Measurements from ENCODE around the gene GNG8.

The GNG8 gene

DNA sequence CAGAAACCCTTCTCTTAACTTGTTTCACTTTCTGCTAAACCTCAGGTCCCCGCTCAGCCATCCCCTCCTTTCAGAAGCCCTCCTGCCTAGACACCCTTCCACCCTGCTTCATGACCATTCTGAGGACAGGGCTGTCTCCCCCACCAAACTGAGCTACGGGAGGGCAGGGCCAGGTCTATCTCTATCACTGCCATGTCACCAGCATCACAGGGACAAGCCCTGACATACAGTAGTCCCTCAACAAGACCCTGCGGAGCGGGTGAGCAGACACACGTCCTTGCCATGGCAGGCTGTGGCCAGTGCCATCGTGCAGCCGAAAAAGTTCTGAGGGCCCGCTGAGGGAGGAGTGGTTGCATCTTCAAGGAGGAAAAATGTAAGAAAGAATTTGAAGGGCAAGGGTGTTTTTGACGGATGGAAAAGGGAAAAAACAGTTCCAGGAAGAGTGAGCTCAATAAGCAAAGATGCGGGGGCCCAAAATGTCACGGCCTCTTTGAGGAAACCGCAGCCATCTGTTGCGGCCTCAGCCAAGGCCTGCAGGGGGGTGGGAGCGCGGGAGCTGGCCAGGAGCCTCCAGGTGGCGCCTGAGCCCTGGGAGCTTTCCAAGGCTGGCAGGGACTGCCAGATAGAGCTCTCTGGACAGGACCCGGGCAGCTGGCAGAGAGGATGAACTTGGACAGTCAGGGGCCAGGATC, 19.2 kb downstream of the GNG8 start:
- peak; percentile 82 for DNase-seq

DNA sequence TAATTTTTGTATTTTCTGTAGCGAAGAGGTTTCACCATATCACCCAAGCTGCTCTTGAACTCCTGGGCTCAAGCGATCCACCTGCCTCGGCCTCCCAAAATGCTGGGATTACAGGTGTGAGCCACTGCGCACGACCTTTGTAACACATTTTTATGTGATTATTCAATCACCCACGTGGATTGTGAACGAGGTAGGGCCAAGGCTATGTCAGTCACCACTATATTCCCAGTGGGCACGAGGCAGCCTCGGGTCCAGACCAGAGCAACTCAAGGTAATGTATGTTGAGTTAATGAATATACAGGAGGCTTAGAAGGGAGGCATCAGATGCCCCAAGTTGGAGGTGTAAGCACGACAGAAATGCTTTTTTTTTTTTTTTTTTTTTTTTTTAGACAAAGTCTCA, 20.0 kb downstream of the GNG8 start:
- DNase-seq: no peak

DNA sequence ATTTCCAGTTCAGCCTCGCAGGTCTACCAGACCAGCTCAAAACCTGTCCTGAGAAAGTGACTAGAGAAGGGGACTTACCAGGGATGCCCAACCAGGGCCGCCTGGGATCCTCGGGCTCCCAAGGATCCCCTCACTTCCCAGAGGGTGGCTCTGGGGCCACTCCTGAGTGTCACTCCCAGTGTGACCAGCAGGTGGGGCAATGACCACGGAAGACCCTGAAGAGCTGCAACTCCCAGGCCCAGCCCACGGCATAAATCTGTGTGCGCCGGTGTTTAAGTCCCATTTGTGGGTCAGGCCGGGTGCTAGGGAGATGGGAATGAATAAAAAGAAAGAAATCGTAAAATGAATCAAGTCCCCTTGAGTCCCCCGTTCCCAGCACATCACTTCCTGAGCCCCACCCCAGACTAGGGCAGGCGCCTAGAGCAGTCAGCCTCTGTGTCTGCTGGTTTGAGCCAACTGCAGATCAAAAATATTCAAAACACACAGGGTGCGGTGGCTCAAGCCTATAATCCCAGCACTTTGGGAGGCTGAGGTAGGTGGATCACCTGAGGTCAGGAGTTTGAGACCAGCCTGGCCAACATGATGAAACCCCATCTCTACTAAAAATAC, 21.8 kb downstream of the GNG8 start:
- DNase-seq: peak; percentile 77

DNA sequence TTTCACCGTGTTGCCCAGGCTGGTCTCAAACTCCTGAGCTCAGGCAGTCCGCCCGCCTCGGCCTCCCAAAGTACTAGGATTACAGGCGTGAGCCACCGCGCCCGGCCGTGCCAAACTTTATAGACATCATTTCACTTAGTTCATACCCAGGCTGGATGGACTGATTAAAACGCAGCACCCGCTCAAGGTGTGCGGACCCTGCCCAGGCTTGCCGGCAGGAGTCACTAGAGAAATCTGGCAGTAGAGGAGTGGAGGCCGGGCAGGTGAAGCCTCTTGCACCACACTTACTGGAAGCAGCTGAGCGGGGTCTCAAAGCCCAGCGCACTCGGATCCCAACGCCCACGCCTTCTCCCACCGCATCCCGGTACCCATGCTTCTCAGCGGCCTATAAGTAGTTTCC, 22.5 kb downstream of the GNG8 start:
- DNase-seq: no peak

DNA sequence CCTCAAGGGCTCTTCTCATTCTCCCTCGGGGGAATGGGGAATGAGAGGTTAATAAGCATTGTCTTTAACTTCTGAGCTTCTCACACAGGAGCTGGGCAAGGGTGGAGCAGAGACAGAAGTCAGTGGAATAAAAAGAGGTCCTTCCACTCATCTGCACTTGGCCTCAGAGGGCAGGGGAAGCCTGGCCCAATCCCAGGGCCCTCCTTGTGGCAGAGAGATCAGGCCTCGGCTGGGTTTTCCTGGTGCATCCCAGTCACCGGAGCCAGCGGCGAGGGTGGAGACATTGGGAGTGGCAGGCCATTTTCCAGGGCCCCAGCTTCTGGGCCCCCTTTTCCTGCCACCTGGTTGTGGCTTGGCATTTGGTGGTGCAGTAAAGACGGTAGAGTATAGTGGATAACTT, 24.2 kb downstream of the GNG8 start:
- no peak for DNase-seq

DNA sequence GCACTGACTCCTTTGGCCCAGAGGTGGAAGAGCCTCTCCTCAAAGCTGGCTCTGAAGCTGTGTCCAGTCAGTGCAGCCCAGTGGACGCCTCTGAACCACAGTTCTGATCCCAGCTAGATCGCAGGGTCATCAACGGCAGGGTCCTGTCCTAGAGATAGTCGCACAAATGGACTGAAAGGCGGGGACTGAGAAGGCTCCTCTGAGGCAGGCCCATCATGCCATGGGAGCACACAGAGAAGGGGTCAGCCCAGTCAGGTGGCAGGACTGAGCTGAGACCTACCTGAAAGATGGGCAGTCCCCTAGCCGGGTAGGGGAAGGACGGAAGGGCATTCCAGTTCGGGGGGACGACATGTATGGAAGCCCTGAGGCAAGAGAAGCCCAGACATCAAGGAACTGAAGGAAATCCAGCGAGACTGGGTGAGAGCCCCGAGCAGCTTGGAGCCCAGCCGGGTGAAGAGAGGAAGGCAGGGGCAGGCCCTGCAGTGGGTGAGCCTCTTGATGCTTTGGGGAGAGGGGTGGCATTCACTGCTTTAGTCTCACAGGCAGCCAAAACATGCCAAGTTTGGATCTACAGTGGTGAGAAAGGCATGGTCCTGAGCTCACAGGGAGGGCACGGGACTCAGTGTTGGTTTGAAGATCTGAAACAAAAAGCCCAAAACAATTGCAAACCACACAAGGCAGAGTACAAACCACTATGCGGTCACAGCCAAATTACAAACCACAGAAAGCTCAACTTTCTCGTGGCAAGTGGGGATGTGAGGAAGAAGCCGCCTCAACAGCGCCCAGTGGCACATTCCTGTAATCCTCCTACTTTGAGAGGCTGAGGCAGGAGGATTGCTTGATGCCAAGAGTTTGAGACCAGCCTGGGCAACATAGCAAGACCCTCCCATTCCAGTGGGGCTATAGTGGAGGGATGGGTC, 24.9 kb downstream of the GNG8 start:
- DNase-seq: no peak

DNA sequence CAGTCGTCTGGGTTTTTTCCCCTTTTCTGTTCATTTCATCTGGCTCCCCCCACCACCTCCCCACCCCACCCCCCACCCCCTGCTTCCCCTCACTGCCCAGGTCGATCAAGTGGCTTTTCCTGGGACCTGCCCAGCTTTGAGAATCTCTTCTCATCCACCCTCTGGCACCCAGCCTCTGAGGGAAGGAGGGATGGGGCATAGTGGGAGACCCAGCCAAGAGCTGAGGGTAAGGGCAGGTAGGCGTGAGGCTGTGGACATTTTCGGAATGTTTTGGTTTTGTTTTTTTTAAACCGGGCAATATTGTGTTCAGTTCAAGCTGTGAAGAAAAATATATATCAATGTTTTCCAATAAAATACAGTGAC, 25.6 kb downstream of the GNG8 start:
- DNase-seq: no peak

DNA sequence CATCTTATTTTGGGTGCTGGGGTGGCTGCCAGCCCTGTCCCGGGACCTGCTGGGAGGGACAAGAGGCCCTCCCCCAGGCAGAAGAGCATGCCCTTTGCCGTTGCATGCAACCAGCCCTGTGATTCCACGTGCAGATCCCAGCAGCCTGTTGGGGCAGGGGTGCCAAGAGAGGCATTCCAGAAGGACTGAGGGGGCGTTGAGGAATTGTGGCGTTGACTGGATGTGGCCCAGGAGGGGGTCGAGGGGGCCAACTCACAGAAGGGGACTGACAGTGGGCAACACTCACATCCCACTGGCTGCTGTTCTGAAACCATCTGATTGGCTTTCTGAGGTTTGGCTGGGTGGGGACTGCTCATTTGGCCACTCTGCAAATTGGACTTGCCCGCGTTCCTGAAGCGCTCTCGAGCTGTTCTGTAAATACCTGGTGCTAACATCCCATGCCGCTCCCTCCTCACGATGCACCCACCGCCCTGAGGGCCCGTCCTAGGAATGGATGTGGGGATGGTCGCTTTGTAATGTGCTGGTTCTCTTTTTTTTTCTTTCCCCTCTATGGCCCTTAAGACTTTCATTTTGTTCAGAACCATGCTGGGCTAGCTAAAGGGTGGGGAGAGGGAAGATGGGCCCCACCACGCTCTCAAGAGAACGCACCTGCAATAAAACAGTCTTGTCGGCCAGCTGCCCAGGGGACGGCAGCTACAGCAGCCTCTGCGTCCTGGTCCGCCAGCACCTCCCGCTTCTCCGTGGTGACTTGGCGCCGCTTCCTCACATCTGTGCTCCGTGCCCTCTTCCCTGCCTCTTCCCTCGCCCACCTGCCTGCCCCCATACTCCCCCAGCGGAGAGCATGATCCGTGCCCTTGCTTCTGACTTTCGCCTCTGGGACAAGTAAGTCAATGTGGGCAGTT, 26.2 kb downstream of the GNG8 start:
- no peak for DNase-seq

DNA sequence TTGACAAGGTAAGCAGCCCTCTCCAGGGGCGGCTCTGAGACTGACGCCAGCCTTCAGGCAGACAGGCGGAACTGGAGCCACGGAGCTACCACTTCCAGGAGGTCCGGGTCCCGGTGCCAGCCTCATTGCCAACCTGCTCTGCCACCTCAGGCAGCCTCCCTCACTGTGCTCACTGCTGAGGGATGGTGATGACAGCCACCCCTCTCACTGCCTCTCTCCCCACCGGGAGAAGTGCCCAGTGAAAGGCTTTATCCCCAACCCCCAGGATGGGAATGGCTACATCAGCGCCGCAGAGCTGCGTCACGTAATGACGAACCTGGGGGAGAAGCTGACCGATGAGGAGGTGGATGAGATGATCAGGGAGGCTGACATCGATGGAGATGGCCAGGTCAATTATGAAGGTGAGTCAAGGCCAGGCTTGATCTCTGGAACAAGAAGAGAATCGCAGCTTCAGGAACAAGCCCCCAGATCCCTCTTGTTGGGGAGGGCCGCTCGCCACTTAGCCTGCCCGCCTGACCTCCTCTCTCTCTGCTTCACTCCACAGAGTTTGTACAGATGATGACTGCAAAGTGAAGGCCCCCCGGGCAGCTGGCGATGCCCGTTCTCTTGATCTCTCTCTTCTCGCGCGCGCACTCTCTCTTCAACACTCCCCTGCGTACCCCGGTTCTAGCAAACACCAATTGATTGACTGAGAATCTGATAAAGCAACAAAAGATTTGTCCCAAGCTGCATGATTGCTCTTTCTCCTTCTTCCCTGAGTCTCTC, 27.2 kb downstream of the GNG8 start:
- no peak for DNase-seq

DNA sequence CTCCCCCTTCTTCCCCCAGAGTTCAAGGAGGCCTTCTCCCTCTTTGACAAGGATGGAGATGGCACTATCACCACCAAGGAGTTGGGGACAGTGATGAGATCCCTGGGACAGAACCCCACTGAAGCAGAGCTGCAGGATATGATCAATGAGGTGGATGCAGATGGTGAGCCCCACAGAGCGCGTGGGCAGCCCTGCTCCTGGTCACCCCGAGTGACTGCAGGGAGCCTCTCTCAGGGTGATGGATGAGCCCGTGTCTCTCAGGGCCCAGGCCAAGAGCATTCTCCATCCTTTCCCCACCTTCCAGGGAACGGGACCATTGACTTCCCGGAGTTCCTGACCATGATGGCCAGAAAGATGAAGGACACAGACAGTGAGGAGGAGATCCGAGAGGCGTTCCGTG, 27.8 kb downstream of the GNG8 start:
- DNase-seq: no peak

DNA sequence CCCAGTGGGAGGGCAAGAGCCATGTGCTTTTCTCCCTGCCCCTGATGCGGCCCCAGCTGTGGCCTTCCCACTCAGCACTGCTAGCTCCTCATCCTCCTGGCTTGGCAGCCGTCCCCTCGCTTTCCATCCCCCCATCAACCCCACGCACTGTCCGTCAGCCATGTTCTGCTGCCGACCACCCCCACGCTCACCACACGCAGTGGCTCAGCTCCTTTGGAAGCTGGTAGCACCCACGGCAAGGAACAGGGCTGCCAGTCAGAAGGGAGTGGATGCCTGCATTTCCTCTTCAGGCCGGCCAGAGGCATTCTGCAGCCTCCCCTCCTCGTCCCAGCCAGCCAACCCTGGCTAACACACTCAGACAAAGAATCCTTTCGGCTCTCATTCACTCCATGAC, 28.6 kb downstream of the GNG8 start:
- DNase-seq: no peak

DNA sequence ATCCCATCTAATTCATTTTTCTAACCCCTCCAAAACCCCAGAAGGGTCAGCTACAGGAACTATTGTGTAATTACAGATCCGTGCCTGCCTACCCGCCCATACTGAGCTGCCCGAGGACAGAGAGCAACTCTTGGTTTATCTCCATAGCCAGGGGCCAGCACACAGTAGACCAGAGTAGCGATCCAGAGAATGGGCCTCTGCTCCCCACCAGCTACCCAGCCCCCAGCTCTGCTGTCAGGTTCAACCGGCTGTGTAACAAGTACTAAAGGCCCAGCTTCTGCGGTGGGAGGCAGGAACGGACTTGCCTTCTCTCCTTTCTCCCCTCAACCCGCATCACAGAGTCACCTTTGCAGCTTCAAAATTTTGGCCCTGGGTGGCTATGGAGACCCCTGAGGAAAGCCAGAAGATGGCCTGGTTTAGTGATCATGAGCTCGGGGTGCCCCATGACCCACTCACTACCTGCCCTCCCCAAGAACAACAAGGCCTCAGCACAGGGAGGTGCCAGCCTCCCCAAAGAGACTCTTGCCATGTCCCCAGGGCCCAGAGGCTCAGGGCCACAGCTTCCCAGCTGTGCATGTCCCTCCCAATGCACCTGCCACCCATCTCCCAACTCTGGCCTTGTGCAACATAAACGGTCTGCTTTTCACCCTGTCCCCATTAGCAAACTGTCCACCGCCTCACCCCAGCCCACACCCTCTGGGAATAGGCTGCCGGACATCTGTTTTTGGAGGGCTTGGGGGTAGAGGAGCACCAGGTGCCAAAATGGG, 29.1 kb downstream of the GNG8 start:
- DNase-seq: no peak

DNA sequence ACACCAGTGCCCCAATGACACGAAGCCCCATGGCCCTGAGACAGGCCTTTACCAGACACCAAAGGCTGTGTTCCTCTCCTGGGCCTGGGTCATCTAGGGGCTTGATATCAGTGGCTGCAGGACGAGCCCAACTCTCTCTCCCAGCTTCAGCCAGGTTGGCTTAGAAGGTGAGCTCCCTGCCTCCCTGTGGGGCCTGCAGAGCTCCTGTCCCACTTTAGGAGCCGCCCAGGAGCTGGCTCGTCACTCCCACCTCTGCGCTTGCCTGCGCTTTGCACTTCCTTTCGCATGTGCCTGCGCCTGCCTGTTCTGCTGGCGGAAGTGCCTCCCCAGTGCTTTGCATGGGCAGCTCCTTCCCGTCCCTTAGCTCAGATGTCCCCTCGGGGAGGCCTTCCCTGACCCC, 30.0 kb downstream of the GNG8 start:
- no peak for DNase-seq

DNA sequence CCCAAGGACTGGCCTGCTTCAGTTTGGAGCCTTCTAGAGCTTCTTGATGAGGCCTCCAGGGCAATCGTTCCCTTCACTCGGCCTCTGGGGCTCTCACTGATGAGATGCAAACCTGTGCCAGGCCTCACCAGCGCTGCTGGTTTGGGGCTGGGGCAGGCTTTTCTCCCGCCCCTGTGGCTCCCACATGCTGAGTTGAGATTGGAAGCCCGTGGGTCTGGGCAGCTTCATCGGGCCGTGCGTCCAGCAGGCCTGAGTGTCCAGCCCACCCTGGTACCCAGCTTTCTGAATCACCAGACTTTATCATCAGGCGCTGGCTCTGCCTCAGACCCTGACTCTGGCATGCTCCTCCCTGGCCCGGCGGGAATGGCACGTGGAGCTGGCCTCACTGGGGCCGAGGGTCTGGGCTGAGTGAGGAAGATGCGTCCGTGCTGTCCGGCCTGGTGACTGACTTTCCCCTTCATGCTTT, 30.6 kb downstream of the GNG8 start:
- no peak for DNase-seq

DNA sequence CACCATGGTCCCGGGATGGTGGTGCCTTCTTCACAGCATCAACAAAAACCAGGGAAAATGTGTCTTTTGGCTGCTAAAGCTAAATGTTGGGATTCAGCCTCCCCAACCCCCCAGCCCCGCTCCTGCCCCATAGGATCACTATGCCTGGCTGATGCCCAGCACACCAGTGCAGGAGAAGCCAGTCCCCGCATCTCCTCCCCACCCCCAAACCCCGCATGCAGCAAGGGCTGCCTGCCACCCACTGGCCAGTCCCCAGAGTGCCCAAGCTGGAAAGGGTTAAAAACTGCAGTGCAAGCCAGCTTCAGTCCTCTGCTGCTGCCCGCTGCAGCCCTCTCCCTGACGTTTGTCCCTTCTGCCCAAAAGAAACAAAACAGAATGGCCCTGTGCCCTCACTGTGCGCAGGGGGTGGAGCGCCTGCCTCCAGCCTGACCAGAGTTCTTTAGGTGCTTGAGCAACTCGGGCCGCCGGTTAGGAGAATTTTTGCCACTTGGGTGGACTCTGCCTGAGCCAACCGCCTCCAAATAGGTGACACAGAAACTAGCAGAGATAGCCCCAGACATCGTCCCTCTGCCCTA, 31.1 kb downstream of the GNG8 start:
- DNase-seq: no peak

DNA sequence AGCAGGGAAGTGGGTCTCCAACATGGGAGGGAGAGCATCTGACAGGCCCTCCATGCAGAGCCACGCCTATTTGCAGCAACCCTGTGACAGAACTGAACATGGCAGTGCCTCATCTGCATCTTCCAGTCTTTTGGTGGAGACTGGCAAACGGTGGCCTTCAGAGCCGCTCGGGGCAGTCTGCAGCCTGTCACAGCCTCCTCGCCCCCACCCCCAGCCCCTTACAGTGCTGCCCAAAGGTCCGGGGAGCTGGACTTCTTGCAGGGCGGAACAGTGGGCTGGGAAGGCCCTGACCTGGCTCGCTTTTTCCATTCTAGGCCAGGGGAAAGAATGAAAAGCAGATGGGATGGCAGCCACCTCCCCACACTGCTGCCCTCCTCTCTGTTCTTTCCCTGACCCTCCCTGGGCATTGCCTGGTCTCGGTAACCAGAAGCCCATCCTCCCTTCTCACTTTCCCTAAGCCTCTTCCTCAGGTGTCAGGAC, 32.2 kb downstream of the GNG8 start:
- DNase-seq: no peak

DNA sequence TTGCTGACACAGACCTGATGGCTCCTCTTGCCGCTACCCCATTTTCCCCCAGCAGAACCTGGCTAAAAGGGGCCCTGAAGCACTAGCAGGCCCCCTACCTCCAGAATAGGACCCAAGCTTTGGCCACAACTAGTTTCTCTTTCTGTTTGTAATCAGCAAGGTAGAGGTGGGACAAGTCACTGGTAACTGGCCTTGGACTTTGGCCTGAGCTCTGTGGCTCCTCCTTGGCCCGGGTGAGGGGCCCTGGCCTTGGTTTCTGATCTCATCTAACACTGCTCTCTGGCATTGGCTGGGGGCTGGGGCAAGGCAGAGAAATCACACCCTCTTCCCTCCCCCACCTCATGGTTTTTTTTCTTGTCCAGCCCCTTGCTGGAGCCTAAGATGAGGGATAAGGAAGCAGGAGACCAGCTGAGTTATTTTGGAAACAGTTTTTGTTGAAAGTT, 32.8 kb downstream of the GNG8 start:
- DNase-seq: no peak

DNA sequence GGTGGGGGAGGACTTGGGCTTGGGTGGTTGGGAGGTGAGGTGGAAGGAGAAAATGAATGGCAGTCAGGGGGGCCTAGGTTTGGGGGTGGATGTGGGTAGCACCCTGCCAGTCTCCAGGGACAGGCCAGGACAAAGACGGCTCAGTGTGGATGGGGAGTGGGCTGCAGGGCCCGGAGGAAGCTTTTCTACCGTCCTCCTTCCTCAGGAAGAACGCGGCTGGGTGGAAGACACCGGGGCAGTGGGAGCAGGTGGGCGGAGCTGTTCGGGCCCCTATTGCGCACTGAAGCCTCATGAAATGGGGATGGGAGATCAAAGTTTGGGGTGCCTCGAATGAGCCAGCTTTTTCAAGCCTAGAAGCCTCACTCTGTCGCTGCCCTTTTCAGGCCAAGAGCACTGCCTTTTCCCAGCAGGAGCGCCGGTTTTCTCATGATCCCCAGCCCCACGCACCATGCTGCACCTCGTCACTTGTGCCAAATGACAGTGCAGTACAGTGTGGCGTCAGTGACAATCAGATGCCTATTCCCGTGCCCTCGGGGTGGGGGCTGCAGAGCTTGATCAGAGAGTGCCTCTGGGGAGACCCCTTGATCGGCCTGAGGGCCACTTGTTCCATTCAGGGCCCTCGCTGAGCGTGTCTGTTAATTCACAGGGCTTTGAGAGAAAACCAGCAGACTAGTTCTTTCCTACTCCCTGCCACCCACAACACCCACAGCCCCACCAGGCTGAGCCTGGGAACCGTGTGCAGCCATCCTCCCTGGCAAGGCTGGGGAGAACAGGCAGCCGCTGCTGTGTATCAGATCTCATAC, 33.4 kb downstream of the GNG8 start:
- DNase-seq: no peak

DNA sequence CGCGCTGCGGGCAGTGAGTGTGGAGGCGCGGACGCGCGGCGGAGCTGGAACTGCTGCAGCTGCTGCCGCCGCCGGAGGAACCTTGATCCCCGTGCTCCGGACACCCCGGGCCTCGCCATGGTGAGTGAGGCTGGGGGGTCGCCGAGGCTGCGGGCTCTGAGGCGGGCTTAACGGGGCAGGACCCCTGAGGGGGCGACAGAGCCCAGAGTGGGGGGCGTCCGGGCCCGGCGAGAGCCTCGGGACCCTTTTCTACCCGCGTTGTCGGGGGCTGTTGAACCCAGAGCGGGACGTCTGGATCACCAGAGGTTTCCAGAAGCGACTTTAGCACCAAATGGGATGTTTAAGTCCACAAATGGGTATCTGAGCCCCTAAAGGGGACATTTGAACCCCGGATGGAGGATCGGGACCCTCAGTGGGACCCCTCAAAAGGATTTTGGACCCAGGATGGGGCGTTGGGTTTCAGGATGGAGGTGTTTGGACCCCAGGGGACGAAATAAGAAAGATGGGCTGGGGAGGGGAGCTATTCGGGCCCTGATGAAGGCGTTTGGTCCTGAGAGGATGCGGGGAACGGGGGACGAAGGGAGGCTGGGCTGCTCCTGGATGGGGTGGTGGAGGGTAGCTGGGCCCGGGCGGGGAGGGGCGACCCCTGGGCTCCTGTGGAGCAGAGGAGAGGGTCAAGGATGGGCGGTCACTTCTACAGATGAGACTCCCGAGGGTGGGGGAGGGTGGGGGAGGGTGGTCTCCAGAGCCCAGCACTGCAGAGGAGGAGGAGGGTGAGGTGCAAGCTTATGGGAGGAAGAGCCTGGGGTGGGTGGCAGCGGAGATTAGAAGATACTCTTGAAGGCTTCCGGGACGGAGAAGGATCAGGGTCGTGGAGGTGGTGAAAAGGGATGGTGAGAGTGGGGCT, 34.4 kb downstream of the GNG8 start, which contains the start of gene CALM3:
TSS of gene CALM3 (plus strand) at position 13 of the 907 bp plus-strand sequence. CDS start at position 118, 105 bp downstream.
- no peak for DNase-seq

Data from 8988T (cell line).